Measurements from ENCODE around the gene CCDC175.

CCDC175 gene

DNA sequence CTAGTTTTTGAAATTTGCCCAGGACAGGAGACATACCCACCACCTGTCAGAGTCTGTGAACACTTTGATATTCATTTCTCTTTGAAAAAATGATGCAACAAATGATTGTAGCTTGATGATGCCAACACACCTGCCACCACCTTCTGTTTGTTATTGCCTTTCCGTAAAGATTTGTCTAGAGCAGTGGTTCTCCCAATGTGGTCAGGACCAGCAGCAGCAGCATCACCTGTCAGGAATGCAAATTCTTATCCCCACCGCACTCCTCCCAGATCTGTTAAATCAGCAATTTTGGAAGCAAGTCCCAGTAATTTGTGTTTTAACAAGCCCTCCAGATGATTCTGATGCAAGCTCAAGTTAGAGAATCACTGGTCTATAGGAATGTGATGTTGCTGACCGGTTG is 9.9 kb downstream of the CCDC175 start:
- H3K9me3 Mint-ChIP-seq, result no peaks in the 10 kb centered on the region
- H3K27ac Mint-ChIP-seq, result no peak overlapping the region
- peaks cover 30% of the 10 kb centered on the region for H3K27me3 Mint-ChIP-seq
- H3K36me3 Mint-ChIP-seq (ENCODE audit: low read depth), result no peaks in the 10 kb centered on the region
- no peak overlapping the region for H3K4me3 Mint-ChIP-seq
- no peaks in the 10 kb centered on the region for H3K4me1 Mint-ChIP-seq (ENCODE audit: low read depth)

- no peaks in the 10 kb centered on the region for H3K4me1 Mint-ChIP-seq (ENCODE audit: low read depth)
- no peaks in the 10 kb centered on the region for H3K36me3 Mint-ChIP-seq (ENCODE audit: low read depth)
- H3K4me3 Mint-ChIP-seq, result no peak overlapping the region
- H3K9me3 Mint-ChIP-seq, result no peaks in the 10 kb centered on the region
- H3K27me3 Mint-ChIP-seq, result peaks cover 27% of the 10 kb centered on the region
- H3K27ac Mint-ChIP-seq, result no peak overlapping the region
These were observed 10.3 kb downstream of the CCDC175 start for GRCh38 chr14:59566296-59566695.

- Mint-ChIP-seq H3K9me3 (no peaks in the 10 kb centered on the region), H3K27me3 (peaks cover 20% of the 10 kb centered on the region), H3K4me3 (no peak overlapping the region), H3K27ac (no peak overlapping the region), H3K4me1 (ENCODE audit: low read depth) (no peaks in the 10 kb centered on the region), H3K36me3 (ENCODE audit: low read depth) (no peaks in the 10 kb centered on the region)
These were observed 11.5 kb downstream of the CCDC175 start for GRCh38 chr14:59565087-59565486.

- H3K9me3 Mint-ChIP-seq, result no peaks in the 10 kb centered on the region
- H3K27me3 Mint-ChIP-seq, result peaks cover 20% of the 10 kb centered on the region
- no peaks in the 10 kb centered on the region for H3K36me3 Mint-ChIP-seq (ENCODE audit: low read depth)
- no peak overlapping the region for H3K27ac Mint-ChIP-seq
- H3K4me3 Mint-ChIP-seq, result no peak overlapping the region
- no peaks in the 10 kb centered on the region for H3K4me1 Mint-ChIP-seq (ENCODE audit: low read depth)
These were observed 12.2 kb downstream of the CCDC175 start for GRCh38 chr14:59564366-59564765.

DNA sequence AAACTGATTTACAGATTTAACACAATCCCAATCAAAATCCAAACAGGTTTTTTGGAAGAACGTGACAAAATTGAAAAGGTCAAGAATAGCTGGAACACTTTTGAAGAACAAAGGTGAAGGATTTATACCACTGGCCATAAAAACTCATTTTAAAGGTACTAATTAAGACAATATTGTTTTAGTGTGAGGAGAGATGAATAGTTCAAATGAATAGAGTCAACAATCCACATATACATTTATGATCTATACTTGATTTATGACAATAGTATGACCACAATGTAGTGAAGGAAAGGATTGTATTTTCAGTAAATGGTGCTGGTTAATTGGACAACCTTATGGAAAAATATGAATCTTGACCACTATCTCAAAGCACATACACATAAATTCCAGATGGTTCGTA is 29.3 kb downstream of the CCDC175 start:
- H3K27me3 Mint-ChIP-seq, result peaks cover 23% of the 10 kb centered on the region
- H3K27ac Mint-ChIP-seq, result no peak overlapping the region
- no peaks in the 10 kb centered on the region for H3K9me3 Mint-ChIP-seq
- no peak overlapping the region for H3K4me3 Mint-ChIP-seq
- no peaks in the 10 kb centered on the region for H3K36me3 Mint-ChIP-seq (ENCODE audit: low read depth)
- no peaks in the 10 kb centered on the region for H3K4me1 Mint-ChIP-seq (ENCODE audit: low read depth)

- no peak overlapping the region for H3K27ac Mint-ChIP-seq
- H3K4me1 Mint-ChIP-seq (ENCODE audit: low read depth), result no peaks in the 10 kb centered on the region
- no peaks in the 10 kb centered on the region for H3K9me3 Mint-ChIP-seq
- no peaks in the 10 kb centered on the region for H3K36me3 Mint-ChIP-seq (ENCODE audit: low read depth)
- no peak overlapping the region for H3K4me3 Mint-ChIP-seq
- peaks cover 22% of the 10 kb centered on the region for H3K27me3 Mint-ChIP-seq
These were observed 32.7 kb downstream of the CCDC175 start for GRCh38 chr14:59543873-59544272.

DNA sequence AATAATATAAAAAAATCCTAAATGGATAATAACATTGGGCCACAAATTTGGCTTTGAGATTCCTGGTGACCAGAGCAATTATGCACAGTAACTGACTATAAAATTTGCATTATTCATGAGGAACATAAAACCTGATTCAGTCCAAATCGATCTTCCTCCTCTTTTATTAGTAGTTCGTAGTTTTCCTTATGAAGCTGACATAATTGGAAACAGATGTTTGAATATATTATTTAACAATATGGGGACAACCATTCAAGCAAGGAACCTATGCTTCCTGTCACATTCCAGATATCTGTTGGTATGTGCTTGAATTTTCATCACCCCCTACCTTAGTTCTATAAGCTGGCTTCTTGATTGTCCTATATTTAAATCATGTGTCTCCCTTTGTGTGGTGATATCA is 34.9 kb downstream of the CCDC175 start:
- Mint-ChIP-seq H3K9me3 (no peaks in the 10 kb centered on the region), H3K36me3 (ENCODE audit: low read depth) (no peaks in the 10 kb centered on the region), H3K27me3 (peaks cover 15% of the 10 kb centered on the region), H3K27ac (no peak overlapping the region), H3K4me3 (no peak overlapping the region), H3K4me1 (ENCODE audit: low read depth) (no peaks in the 10 kb centered on the region)

DNA sequence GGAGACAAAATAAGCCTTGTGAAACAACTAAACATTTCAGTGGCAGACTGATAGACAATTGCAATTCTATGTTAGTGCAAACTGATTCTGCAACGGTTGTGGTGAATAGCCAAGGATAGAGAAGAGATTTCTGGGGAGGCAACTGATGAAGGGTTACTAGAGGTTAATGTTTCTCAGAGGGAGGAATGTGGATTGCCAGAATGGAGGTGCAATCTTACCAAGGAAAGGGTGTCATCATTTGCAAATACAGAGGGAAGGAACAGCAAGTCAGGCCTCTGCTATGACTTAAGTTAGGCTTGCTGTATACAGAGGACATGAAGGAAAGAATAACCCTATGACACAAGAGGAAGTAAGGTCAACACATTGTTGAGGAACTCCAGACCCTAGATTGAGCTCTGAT is 35.8 kb downstream of the CCDC175 start:
- Mint-ChIP-seq H3K27me3 (peaks cover 15% of the 10 kb centered on the region), H3K27ac (no peak overlapping the region), H3K4me1 (ENCODE audit: low read depth) (no peaks in the 10 kb centered on the region), H3K36me3 (ENCODE audit: low read depth) (no peaks in the 10 kb centered on the region), H3K4me3 (no peak overlapping the region), H3K9me3 (no peaks in the 10 kb centered on the region)

DNA sequence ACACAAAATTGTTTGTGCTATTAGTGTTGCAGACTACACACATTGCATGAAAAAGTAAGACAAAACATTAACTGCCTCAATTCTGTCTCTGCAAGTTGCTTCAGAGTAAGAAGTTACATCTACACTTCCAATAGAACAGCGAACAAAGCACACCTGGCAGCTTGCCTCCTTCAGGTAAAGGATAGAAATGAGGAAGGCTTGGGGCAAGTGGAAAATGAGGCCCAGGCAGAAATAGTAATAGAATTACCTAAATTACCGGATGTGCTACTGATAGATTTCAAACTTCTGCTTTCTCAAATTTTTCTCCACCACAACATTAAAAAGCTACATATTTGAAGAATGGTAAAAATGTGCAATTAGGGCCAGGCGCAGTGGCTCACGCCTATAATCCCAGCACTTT is 37.7 kb downstream of the CCDC175 start:
- peaks cover 8% of the 10 kb centered on the region for H3K27me3 Mint-ChIP-seq
- no peaks in the 10 kb centered on the region for H3K36me3 Mint-ChIP-seq (ENCODE audit: low read depth)
- no peaks in the 10 kb centered on the region for H3K9me3 Mint-ChIP-seq
- H3K4me3 Mint-ChIP-seq, result no peak overlapping the region
- H3K4me1 Mint-ChIP-seq (ENCODE audit: low read depth), result no peaks in the 10 kb centered on the region
- no peak overlapping the region for H3K27ac Mint-ChIP-seq

DNA sequence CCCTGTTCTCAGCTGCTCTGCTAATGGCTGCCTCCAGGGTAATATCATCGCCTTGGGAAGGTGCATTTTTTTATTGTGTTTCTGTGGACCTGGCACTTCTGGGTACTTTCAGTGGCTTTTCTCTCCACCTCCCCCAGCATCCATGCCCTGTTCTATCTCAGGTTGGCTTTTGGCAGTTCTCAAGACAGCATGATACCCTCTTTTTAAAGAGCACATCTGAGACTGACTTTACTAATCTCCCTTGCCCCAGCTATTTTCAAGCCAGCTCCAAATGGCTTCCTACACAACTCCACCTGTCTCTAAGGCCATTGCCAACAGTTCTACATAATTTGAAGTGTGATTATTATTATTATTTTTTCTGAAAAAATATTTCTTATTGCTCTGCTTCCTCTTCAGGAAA is 39.1 kb downstream of the CCDC175 start:
- Mint-ChIP-seq H3K4me3 (no peak overlapping the region), H3K9me3 (no peaks in the 10 kb centered on the region), H3K27ac (no peak overlapping the region), H3K4me1 (ENCODE audit: low read depth) (no peaks in the 10 kb centered on the region), H3K27me3 (peaks cover 8% of the 10 kb centered on the region), H3K36me3 (ENCODE audit: low read depth) (no peaks in the 10 kb centered on the region)

DNA sequence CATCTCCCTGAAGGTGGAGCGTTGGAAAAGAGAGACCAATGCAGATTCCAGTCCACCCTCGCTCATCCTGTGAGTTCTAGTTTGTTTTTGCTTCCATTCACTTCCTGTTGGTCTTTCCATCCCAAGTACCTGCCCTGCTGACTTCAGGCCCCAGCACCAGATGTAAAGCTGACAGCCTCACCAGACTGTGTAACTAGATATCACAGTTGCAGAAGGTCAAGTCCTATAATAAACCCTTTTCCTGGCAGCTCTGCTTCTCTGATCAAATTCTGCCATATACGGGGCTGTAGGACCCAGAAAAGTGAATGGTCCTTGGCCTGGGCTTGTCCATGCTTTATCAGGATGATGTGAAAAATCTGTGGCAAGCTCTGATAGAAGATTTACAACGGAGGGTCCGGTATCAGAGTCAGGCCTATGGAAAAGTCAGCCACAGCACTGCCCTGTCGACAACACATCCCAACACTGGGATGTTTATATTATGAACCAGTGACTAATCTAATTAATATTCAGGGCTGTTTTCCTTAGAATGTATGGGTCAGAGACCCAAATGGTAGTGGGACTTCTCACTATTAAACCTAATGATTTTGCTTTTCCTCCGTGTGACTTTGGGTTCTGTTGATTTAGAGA is 42.1 kb downstream of the CCDC175 start:
- Mint-ChIP-seq H3K9me3 (no peaks in the 10 kb centered on the region), H3K27ac (no peak overlapping the region), H3K36me3 (ENCODE audit: low read depth) (no peaks in the 10 kb centered on the region), H3K4me1 (ENCODE audit: low read depth) (no peaks in the 10 kb centered on the region), H3K27me3 (peaks cover 14% of the 10 kb centered on the region), H3K4me3 (no peak overlapping the region)

DNA sequence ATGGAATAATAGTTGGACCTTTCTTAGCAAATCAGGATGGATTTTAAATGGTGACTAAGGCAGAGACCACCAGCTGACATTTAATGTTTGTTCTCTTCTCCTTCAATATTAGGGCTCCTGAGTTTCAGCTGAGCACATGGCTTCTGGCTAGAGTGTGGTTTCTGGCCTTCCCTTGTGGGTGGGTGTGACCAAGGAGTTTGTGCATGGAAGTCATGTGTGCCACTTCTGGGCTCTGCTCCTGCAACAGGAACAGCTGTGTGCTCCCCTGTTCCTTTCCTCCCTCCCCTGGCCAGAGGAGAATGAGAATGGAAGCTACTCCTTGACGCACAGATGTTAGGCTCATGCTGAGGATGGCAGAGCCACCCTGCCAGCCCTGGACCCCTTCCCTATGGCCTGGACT is 44.2 kb downstream of the CCDC175 start:
- peaks cover 14% of the 10 kb centered on the region for H3K27me3 Mint-ChIP-seq
- no peaks in the 10 kb centered on the region for H3K36me3 Mint-ChIP-seq (ENCODE audit: low read depth)
- no peak overlapping the region for H3K27ac Mint-ChIP-seq
- H3K9me3 Mint-ChIP-seq, result peaks cover 4% of the 10 kb centered on the region
- no peak overlapping the region for H3K4me3 Mint-ChIP-seq
- no peaks in the 10 kb centered on the region for H3K4me1 Mint-ChIP-seq (ENCODE audit: low read depth)

GRCh38 chr14:59530349-59530748 is 46.3 kb downstream of the CCDC175 start:
- Mint-ChIP-seq H3K36me3 (ENCODE audit: low read depth) (no peaks in the 10 kb centered on the region), H3K4me3 (no peak overlapping the region), H3K27me3 (peaks cover 13% of the 10 kb centered on the region), H3K27ac (no peak overlapping the region), H3K4me1 (ENCODE audit: low read depth) (no peaks in the 10 kb centered on the region), H3K9me3 (peaks cover 4% of the 10 kb centered on the region)

DNA sequence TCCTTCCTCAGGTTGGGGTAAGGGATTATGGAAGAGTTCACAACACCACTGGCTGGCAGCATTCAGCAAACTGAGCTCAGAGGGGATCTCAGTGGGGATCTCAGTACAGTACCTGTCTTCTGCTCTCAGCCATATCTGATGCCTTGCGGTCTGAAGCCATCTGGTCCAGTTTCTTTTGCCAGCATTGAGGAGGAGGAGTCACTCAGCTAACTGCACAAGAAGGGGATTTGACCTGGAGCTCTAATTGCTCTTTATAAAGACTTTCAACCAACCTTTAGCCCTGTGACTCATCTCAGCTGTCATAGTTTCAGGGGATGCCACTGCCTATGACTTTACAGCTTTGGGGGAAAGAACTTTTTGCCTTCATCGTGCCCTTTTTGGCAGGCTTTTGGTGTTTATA is 47.4 kb downstream of the CCDC175 start:
- Mint-ChIP-seq H3K4me3 (no peak overlapping the region), H3K27ac (no peak overlapping the region), H3K9me3 (peaks cover 4% of the 10 kb centered on the region), H3K4me1 (ENCODE audit: low read depth) (no peaks in the 10 kb centered on the region), H3K27me3 (peaks cover 17% of the 10 kb centered on the region), H3K36me3 (ENCODE audit: low read depth) (no peaks in the 10 kb centered on the region)

DNA sequence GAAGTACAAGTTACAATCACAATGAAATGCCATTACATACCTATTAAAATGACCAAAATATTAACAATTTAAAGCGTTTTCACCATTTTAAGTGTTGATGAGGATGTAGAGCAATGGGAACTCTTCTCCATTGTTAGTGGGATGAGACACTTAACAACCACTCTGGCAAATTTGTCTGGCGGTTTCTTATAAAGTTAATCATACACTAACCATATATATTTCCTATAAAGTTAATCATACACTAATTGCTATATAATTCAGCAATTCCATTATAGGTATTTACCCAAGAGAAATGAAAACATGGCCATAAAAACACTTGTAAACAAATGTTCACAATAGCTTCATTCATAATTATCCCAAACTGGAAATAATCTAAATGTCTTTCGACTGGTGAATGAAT is 56.4 kb downstream of the CCDC175 start:
- H3K27me3 Mint-ChIP-seq, result peaks cover 19% of the 10 kb centered on the region
- H3K4me1 Mint-ChIP-seq (ENCODE audit: low read depth), result no peaks in the 10 kb centered on the region
- H3K36me3 Mint-ChIP-seq (ENCODE audit: low read depth), result no peaks in the 10 kb centered on the region

DNA sequence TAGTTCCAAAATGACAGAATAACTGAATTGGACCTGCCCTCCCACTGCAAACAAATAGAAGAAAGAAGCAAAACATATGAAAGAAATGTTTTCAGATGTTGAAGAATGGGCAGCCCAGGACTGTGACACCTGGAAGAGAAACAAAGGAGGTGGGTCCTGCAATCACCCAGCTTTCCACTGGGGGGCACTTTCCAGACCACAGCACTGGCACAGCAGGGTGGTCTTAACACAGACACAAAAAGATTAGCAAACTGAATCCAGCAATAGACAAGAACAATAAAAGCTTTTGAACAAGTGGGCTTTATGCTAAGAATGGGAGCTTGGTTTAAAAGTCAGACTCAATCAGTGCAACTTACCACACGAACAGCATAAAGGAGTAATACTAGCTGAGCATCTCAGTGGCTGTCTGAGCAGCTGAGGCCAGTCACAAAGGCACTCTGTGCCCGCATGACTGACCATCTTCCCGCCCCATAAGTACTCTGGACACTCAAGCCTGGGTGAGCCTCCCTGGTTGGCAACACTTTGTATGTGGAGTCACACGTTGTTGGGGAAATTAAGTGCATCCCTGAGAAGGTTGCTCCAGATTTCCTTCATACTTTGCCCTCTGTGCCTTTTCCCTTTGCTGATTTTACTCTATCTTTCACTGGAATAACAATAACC is 64.6 kb downstream of the CCDC175 start:
- Mint-ChIP-seq H3K9me3 (no peaks in the 10 kb centered on the region), H3K4me1 (ENCODE audit: low read depth) (no peaks in the 10 kb centered on the region), H3K27ac (no peak overlapping the region), H3K36me3 (ENCODE audit: low read depth) (no peaks in the 10 kb centered on the region), H3K4me3 (no peak overlapping the region), H3K27me3 (peaks cover 15% of the 10 kb centered on the region)

More for the DNA sequence above, 56.4 kb downstream of the CCDC175 start:
- Mint-ChIP-seq H3K9me3 (no peaks in the 10 kb centered on the region), H3K4me3 (no peak overlapping the region), H3K27ac (no peak overlapping the region)
